Measurements from ENCODE around the gene BABAM2.

BABAM2 gene

GRCh38 chr2:28339516-28340175, 449.1 kb downstream of the BABAM2 start:
- DNase-seq = no peak

DNA sequence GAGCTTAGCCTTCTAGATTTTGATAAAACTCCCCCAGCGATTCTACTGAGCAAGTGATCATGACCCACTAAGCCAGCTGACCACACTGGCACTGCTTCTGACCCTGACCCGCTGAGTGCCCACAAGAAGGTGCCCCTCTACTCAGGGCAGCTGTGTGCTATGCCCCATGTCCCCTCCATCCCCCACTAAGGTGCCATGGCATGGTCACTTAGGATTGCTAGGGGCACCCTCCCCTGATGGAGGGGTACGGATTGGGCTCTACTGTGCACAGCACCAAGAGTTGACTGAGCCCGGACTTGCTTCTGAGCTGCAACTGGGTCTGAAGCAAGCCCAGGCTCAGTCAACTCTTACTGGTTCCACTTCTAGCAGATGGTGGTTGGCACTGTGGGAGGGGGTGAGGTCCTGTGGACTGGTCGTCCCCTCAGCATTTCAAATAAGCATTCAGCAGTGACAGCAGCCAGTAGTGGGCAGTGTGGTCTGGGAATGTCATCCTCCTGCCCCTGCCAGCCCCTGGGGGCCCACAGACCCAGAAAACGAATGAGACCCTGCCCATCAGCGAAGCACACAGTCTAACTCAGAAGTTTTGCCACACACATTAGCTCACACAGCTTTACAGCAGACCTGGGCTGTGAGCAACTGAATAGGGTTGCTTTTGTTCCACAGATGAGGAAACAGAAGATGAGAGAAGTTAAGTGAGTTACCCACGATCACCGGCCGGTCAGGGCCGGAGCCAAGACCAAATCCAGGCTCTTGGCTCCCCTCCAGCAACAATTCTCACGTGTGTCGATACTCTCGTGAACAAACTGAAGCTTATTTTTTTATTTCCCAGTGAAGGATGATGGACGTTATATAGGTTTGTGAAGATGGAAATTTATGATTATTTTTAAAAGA, 450.0 kb downstream of the BABAM2 start:
- no peak for DNase-seq

DNA sequence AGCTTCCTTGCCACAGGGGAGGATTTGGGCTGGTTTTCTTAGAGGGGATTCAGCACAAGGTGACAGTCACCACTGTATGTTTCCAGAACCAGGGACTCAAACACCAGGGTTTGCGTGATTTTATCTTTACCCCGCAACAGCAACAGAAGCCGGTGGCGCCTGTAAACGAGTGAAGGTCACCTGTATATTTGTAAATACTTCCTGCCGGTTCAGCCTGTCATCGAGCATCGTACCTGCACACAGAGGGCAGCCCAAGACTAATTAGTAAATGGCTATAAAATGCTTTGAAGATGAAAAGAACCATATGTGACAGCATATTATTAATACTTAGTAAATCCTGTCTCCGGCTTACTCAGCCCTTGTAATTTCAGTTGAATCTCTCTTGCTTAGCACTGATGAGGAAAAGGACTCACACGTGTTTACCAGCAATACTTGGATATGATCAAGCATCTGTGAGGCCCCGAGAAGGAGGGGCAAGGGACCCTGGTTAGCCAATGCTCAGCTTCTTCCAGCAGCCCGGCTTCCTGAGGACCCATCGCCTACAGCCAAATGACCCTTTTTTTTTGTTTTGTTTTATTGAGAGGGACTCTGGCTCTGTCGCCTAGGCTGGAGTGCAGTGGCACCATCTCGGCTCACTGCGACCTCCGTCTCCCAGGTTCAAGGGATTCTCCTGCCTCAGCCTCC, 450.8 kb downstream of the BABAM2 start:
- no peak for DNase-seq

DNA sequence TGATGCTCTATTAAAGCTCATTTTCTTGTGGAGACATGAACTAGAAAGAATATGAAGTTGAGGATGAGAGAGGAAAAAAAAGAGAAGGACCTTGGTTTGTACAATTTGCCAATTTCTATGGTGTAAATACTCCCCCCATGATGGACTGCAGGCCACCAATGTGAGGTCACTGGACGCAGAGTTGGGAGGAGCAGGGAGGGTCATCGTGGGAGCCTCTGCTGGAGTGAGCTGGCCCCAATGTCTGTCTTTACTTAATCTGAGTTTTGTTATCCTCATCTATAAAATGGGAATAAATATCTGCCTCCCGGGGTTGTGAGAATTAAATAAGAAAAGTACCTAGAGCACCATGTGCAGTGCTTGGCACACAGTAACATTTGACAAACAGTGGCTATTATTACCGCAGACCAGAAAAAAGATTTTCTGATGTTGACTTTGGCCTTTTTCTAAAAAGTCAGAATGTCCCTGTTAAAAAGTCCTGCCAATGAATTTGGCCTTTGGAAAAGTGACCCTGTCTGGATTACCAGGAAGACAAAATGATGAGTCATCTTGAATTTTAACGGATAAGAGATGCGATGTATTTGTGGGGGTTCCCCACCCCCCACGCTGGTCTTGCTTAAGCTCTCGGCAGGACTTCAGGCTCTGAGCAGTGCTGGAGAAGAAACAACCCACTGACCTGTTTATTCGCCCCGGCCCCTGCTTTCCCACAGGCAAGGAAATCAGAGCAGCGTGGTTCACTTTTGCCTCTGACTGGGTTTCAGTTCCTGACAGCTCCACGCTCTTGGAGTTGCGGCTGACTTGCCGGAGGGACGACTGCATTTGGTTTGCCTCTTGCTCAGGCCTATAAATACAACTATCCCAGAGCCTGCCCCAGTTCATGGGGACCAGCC, 451.8 kb downstream of the BABAM2 start:
- no peak for DNase-seq

- no peak for DNase-seq
These were observed 452.8 kb downstream of the BABAM2 start for GRCh38 chr2:28343184-28343942.

DNA sequence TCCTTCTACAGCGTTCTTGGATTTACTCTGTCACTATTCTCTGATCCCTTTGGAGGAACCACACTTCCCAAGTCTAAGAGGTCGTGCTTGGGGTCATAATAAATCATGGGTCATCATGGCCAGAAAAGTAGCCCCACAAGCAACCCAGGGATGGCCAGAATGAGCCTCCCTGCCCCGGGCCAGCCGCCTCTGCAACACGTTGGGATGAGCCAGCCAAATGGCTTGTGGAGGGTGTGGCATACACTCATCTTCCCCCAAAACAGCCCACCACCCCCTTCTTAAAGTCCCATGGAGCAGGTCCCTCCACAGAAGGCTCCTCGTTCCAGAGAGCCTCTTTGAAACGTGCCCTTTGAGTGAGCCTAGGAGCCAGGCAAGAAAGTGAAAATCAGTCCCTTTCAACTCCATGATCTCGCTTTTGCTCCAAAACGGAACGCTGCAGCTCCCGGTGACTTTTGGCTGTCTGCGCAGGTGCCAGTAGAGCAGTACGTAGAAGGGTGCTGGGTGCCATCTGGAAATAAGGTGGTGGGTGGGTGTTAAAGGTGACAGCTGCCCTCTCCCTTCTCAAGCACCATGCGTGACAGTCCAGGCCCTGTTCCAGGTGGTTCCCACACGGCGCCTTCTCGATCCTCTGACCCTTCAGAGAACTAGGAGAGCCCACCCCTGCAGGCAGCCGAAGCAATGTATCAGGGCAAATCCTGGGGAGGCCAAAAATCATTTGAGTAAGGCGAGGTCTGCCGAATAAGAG, 453.6 kb downstream of the BABAM2 start:
- no peak for DNase-seq

DNA sequence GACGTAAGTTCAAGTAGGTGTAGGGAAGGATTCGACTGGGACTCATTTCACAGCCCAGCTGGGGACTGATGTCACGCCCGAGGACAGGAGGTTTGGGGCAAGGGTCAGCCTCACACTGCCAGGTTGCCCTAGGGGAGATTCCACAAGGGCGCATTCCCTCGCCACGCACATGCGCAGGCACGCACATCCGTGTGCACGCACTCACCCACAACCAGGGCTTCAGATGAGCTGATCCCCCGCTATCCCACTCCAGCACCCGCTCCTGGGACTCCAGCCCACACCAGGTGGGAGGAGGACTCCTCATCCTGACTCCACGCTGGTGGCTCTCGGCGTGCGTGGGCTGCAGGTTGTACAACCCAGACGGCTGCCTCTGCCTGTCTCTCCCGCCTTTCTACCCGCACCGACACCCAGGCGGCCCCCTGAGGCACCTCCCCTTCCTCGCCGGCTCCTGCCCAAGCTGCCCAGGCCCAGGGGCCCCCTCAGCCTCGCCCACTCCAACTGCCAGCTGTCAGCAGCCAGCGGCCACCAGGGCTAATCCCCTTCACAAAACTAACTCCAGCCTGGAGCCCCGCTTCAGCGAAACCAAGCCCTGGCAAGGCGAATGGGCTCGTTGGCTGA, 454.3 kb downstream of the BABAM2 start:
- DNase-seq = no peak

GRCh38 chr2:28345619-28346018, 455.1 kb downstream of the BABAM2 start:
- DNase-seq = no peak

DNA sequence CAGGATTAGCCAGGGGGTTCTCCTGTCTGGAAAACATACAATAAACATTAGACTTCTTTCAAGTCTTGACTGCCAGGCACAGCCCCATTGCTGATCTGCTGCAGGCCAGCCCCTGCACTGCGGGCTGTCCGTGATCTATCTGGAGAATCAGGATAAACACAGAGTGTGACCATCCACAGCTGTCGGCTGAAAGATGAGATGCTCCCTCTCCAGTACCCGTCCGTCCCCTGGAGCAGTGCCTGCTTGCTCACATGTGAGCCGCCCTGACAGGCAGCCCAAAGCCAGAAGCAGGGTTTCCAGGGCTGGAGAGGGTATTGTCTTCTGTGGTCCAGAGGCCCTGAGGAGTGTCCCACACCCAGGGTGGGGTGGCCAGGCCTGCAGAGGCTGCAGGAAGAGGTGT, 456.1 kb downstream of the BABAM2 start:
- DNase-seq = no peak

DNA sequence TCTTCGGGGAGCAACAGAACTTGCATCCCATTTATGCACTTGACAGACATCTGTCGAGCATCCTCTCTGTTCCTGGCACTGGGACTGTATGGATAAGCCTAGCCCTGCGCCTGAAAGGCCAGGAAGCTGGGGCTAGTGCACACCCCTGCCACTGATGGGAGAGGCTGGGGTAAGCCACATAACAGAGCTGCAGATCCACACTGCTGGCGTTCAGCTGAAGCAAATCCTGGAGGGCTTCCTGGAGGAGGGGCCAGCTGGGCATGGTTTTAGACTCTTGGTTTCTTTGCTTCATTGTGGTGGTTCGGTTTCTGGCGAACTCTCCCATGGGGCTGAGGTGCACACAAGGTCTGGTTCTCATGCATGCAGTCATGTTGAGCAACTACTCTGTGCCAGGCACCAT, 456.7 kb downstream of the BABAM2 start:
- DNase-seq = no peak

- DNase-seq = no peak
These were observed 457.1 kb downstream of the BABAM2 start for GRCh38 chr2:28347596-28347995.

DNA sequence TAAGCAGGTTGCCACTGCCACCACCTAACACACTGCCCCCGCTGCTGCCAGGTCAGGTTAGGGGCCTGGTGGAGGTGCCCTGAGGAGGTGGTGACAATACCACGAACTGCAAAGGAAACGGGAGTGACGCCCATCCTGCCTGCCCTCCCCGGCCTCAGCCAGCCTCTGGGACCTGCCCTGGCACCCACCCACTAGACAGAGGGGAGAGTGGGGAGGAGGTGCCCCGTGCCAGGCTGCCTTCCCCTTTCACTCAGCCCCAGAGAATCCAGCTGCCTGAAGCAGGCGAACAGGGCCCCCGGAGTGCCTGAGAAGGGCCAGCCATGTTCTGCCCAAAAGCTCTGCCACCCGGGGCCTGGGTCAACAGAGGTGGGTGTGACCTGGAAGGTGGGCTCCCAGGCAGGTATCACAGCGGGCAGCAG, 457.6 kb downstream of the BABAM2 start:
- peak; percentile 54 to 67 for DNase-seq

GRCh38 chr2:28348921-28349320, 458.4 kb downstream of the BABAM2 start:
- no peak for DNase-seq

DNA sequence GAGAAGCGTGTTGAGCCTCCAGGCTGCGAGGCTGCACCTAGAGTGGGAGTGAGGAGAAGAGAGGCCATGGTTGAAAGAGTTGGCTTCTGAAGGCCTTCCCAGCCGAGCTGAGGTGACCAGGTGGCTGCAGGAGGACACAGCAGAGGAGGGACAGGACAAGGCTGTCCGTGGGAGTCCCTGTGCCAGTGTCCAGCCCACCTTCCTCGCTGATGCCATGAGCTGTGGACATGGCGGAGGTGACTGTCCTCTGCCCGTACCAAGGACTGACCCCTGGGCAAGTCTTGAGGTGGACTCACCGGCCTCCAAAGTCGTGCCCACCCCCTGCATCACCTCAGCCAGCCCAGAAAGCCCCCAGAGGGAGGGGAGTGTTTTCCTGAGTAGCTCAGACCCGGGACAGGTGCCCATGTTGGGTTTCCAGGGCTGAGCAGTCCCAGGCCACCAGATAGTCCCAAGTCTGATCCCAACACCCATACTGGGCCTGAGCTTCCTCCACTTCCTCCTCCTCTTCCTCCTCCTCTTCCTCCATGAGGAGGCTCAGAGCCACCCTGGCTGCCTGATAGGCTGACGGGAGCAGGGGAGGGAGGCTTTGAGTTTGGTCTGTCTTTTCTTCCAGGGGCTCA, 459.1 kb downstream of the BABAM2 start:
- no peak for DNase-seq

DNA sequence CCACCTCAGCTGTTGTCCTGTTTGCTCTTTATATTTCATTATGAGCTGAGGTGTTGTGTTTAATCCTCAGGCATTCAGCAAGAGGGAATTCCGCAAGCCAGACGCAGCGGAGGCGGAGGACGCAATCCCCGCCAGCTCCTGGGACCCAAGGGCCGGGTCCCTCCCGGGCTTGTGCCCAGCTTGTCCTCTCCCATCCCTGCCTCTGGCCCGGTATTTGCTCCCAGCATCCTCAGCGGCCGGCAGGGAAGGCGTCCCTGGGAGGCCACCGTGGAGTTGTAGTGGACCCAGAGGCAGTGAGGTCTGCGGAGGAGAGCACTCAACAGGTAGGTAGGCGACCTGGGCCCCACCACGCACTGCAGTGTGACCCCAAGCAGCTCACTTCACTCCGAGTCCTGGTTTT, 459.7 kb downstream of the BABAM2 start:
- no peak for DNase-seq

DNA sequence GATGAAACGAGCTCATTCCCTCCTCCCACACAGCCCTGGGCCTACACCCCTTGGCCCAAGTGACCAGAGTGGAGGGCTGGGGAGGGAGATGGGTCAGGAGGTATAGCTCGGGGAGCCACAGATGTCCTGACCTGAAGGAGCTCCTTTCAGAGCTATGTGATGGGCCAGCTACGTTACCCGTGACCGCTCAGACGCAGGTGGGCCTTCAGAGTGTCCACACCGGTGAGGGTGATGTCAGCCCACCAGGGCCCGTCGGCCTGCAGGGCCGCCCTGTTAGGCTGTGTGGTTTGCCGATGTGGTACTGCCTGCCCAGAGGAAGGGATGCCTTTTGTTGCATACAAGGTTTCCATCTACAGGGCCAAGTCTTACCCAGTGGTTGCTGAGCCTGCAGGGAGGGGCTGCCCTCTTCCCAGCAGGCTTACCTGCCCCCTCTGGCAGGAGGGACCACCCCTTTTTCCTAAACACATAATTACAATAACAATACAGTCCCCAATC, 460.3 kb downstream of the BABAM2 start:
- no peak for DNase-seq

DNA sequence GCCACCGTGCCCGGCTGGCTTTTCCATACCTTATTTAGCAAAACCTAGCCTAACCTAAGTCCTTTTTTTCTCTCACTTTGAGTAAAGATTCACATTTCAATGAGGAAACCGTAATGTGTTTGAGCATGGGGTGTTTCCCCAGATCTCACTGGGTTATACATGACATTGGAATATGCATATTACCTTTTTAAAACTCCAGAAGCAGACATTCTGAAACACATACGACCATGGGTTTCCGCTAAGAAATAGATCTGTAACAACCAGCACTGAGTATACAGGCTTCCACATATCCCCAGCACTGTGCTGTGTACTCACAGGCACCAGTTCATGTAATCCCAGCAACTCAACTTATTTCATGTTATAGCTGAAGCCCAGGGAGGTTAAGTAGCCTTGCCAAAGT, 461.1 kb downstream of the BABAM2 start:
- no peak for DNase-seq

DNA sequence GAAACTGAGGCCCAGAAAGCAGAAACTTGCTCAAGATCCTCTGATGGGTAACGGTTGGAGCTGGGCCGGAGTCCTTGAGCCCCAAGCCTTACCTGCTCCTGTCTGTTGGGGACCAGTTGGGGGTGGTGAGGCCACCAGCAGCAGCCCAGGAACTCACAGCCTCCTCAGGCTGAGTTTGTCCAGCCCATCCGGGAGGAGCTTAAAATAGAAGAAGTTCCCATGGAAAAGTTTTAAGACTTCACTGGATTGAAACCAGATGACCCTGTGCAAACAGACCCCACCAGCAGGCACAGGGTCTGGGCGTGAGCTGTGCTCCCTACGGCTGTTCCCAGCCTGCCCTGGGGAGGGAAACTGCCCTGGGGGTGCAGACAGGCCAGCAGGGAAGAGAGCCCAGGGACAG, 461.6 kb downstream of the BABAM2 start:
- DNase-seq = no peak

- DNase-seq = no peak
These were observed 462.2 kb downstream of the BABAM2 start for GRCh38 chr2:28352610-28353195.

All from activated CD4-positive, alpha-beta T cell treated with anti-CD3 and anti-CD28 coated beads, Interleukin-2, amount 50 U/mL, for 48 hours (primary cell).